Erythroblast (primary cell): ENCODE results near the gene CYTH1.

Source experiments
- GATA1 ChIP-seq: IDR thresholded peaks from 2 replicates; pipeline ENCODE4 v1.6.1; 2011; ENCODE audit warnings: low read depth, mild to moderate bottlenecking, control low read depth, low read length, moderate library complexity
- POLR2A ChIP-seq: IDR thresholded peaks from 2 replicates; pipeline ENCODE4 v1.6.1; 2011; ENCODE audit warnings: mild to moderate bottlenecking, low read length

DNA sequence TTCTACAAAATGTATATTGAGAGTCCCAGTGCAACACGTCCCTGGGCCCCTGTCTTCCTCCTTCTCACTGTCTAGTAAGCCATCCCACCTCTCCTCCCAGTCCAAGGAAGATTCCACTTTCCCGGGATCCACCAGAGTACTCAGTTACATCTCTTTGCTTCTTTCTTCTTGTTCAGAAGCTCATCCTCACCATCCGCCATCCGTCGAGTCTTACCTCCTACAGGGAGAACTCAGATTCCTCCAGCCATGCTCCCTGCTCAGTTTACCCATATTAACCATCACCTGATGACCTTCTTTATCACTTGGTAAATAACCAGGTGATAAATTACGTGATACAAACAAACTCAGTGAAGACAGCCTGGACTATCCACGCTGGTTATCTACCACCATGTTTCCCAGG is 57.1 kb downstream of the CYTH1 start:
- no peak for TF ChIP-seq POLR2A
- TF ChIP-seq GATA1 = no peak
